Esophagus muscularis mucosa (tissue), 4 donors: ENCODE data around the gene NR1D2. TPM values are rescaled to one million over a fixed set of nuclear protein-coding genes. Genes with fewer than 3 reads are reported as not detected.

Experiments
- DNase-seq: peaks from one replicate; pipeline ENCODE4 v3.0.0-alpha.2; 2017; ENCODE audit errors: extremely low spot score
- H3K27ac ChIP-seq, 4 donors: fragments of 200-600 bp; sonication (generic); replicated peaks in 1 of 4; 1 replicate in 3 of 4; 2 replicates in 1 of 4; pipeline ENCODE4 v1.5.1; 2016 to 2019; ENCODE audit warnings: mild to moderate bottlenecking in 1 of 4
- H3K27me3 ChIP-seq, 4 donors: fragments of 200-600 bp; sonication (generic); one replicate each; pipeline versions ENCODE4 v1.5.1 to v1.6.0; 2016 to 2019
- H3K36me3 ChIP-seq, 4 donors: fragments of 200-600 bp; sonication (generic); one replicate each; pipeline ENCODE4 v1.5.1; 2016 to 2019
- H3K4me1 ChIP-seq, 4 donors: fragments of 200-600 bp; sonication (generic); one replicate each; pipeline ENCODE4 v1.5.1; 2016 to 2019
- H3K4me3 ChIP-seq, 4 donors: fragments of 200-600 bp; sonication (generic); 1 replicate in 2 of 4; 2 replicates in 2 of 4; pipeline ENCODE4 v1.5.1; 2016 to 2019; ENCODE audit warnings: mild to moderate bottlenecking in 4 of 4, moderate library complexity in 1 of 4
- H3K9me3 ChIP-seq, 4 donors: fragments of 200-600 bp; sonication (generic); 1 replicate in 3 of 4; 2 replicates in 1 of 4; pipeline ENCODE4 v1.5.1; 2016 to 2019
- CTCF ChIP-seq, 3 experiments: fragments of 200-600 bp in 2 of 3; fragments of 450-650 bp in 1 of 3; sonication (generic) in 2 of 3; IDR thresholded peaks; one replicate each; pipeline ENCODE4 v1.5.1; 2017 to 2019; ENCODE audit warnings: antibody characterized with exemption in 3 of 3, mild to moderate bottlenecking in 2 of 3, moderate library complexity in 1 of 3
- EP300 ChIP-seq: sonication (generic); formaldehyde crosslinking; IDR thresholded peaks from one replicate; pipeline ENCODE4 v1.6.1; 2017; ENCODE audit warnings: antibody characterized with exemption
- POLR2A ChIP-seq: fragments of 450-650 bp; IDR thresholded peaks from one replicate; pipeline ENCODE4 v1.6.1; 2017; ENCODE audit warnings: antibody characterized with exemption, moderate library complexity, mild to moderate bottlenecking, low read depth
- POLR2AphosphoS5 ChIP-seq, 2 donors: sonication (generic); formaldehyde crosslinking; IDR thresholded peaks; one replicate each; pipeline ENCODE4 v1.6.1; 2017; ENCODE audit warnings: antibody characterized with exemption in 2 of 2
- WGBS: methylation state at CpG from one replicate; pipeline ENCODE4 v1.1.5; 2018; 5-methylcytosine and 5-hydroxymethylcytosine counted together
- intact Hi-C: fragments of 100-400 bp; cut with DNase I; formaldehyde crosslinking; loops from one replicate; pipeline ENCODE4 v1.15.1; 2023
- total RNA-seq, 4 donors: library from RNA; depleted of rRNA; stranded (reverse); fragments of >200 nt; gene quantifications; one replicate each; pipeline versions ENCODE4 v1.1.0 to v1.2.1, GENCODE V29; 2016

The NR1D2 gene
- total RNA-seq, 4 donors from 2014 or later: 34.4 to 42.4 (median 38.0) TPM

- peaks cover 0 to 7% (median 2%) of the 10 kb centered on the region in 4 donors for H3K36me3 ChIP-seq
- intact Hi-C loops: no loop called here
- peak overlapping the region in 2 of 4 donors; percentile 4 to 19 for H3K4me3 ChIP-seq
- H3K27ac ChIP-seq: peak overlapping the region; percentile 94 to 100 (median 100)
- no peak for DNase-seq
- no peaks in the 10 kb centered on the region for H3K9me3 ChIP-seq
- H3K4me1 ChIP-seq: peaks cover 84 to 92% (median 89%) of the 10 kb centered on the region in 4 donors
- TF ChIP-seq CTCF (IDR thresholded peaks at IDR 0.05): no peak
- no peak for TF ChIP-seq POLR2A
- no peak for TF ChIP-seq POLR2AphosphoS5 (IDR thresholded peaks at IDR 0.05)
- no peak for TF ChIP-seq EP300
- no peaks in the 10 kb centered on the region for H3K27me3 ChIP-seq
Measured at GRCh38 chr3:23950293-23950692, 5.2 kb downstream of the NR1D2 start.

GRCh38 chr3:23952646-23953045, 7.6 kb downstream of the NR1D2 start:
- TF ChIP-seq POLR2AphosphoS5 (IDR thresholded peaks at IDR 0.05) (no peak), CTCF (IDR thresholded peaks at IDR 0.05) (no peak)
- Histone ChIP-seq H3K4me3 (no peak overlapping the region), H3K27ac (peak overlapping the region in 3 of 4 donors; percentile 30 to 100 (median 100)), H3K27me3 (no peaks in the 10 kb centered on the region), H3K4me1 (peaks cover 71 to 84% (median 77%) of the 10 kb centered on the region in 4 donors), H3K9me3 (no peaks in the 10 kb centered on the region), H3K36me3 (peaks cover 0 to 22% (median 4%) of the 10 kb centered on the region in 4 donors)
- 74% methylated on average over 4 of the region's 4 CpGs for WGBS
- no peak for DNase-seq
- intact Hi-C loops: no loop called here

GRCh38 chr3:23953523-23953922, 8.4 kb downstream of the NR1D2 start:
- 11% methylated on average over 1 of the region's 1 CpG for WGBS
- Histone ChIP-seq H3K4me3 (no peak overlapping the region), H3K27me3 (no peaks in the 10 kb centered on the region), H3K9me3 (no peaks in the 10 kb centered on the region), H3K27ac (peak overlapping the region in 3 of 4 donors; percentile 8 to 100 (median 58)), H3K4me1 (peaks cover 62 to 84% (median 77%) of the 10 kb centered on the region in 4 donors), H3K36me3 (peaks cover 0 to 22% (median 4%) of the 10 kb centered on the region in 4 donors)
- no peak for TF ChIP-seq CTCF (IDR thresholded peaks at IDR 0.05)
- TF ChIP-seq POLR2AphosphoS5 (IDR thresholded peaks at IDR 0.05): no peak
- no peak for DNase-seq
- intact Hi-C loops: no loop called here

- peaks cover 61 to 84% (median 77%) of the 10 kb centered on the region in 4 donors for H3K4me1 ChIP-seq
- H3K9me3 ChIP-seq: no peaks in the 10 kb centered on the region
- TF ChIP-seq CTCF (IDR thresholded peaks at IDR 0.05) (no peak), POLR2A (no peak), POLR2AphosphoS5 (IDR thresholded peaks at IDR 0.05) (no peak), EP300 (no peak)
- intact Hi-C loops: no loop called here
- WGBS: 82% methylated on average over 5 of the region's 5 CpGs
- DNase-seq: no peak
- H3K27me3 ChIP-seq: no peaks in the 10 kb centered on the region
- H3K36me3 ChIP-seq: peaks cover 0 to 22% (median 4%) of the 10 kb centered on the region in 4 donors
- H3K27ac ChIP-seq: peak overlapping the region in 3 of 4 donors; percentile 8 to 100 (median 58)
- no peak overlapping the region for H3K4me3 ChIP-seq
Measured at GRCh38 chr3:23954144-23954543, 9.1 kb downstream of the NR1D2 start.

GRCh38 chr3:23956701-23957100, 11.6 kb downstream of the NR1D2 start:
- Histone ChIP-seq H3K27ac (no peak overlapping the region), H3K4me3 (no peak overlapping the region), H3K36me3 (peaks cover 0 to 43% (median 20%) of the 10 kb centered on the region in 4 donors), H3K27me3 (no peaks in the 10 kb centered on the region), H3K4me1 (peaks cover 39 to 73% (median 66%) of the 10 kb centered on the region in 4 donors), H3K9me3 (no peaks in the 10 kb centered on the region)
- no peak for DNase-seq
- TF ChIP-seq CTCF (IDR thresholded peaks at IDR 0.05) (no peak), POLR2AphosphoS5 (IDR thresholded peaks at IDR 0.05) (no peak), EP300 (no peak), POLR2A (no peak)
- intact Hi-C loops: no loop called here
- 84% methylated on average over 3 of the region's 3 CpGs for WGBS
